HG03354 (cell line): ENCODE data around the gene EFCAB12.

Source experiments
- ATAC-seq: cut with Tn5 transposase; IDR thresholded peaks from one replicate; pipeline ENCODE4 v1.9.1; 2021; ENCODE audit warnings: mild to moderate bottlenecking; ENCODE audit not compliant: unreplicated experiment, poor library complexity, severe bottlenecking

Gene EFCAB12

DNA sequence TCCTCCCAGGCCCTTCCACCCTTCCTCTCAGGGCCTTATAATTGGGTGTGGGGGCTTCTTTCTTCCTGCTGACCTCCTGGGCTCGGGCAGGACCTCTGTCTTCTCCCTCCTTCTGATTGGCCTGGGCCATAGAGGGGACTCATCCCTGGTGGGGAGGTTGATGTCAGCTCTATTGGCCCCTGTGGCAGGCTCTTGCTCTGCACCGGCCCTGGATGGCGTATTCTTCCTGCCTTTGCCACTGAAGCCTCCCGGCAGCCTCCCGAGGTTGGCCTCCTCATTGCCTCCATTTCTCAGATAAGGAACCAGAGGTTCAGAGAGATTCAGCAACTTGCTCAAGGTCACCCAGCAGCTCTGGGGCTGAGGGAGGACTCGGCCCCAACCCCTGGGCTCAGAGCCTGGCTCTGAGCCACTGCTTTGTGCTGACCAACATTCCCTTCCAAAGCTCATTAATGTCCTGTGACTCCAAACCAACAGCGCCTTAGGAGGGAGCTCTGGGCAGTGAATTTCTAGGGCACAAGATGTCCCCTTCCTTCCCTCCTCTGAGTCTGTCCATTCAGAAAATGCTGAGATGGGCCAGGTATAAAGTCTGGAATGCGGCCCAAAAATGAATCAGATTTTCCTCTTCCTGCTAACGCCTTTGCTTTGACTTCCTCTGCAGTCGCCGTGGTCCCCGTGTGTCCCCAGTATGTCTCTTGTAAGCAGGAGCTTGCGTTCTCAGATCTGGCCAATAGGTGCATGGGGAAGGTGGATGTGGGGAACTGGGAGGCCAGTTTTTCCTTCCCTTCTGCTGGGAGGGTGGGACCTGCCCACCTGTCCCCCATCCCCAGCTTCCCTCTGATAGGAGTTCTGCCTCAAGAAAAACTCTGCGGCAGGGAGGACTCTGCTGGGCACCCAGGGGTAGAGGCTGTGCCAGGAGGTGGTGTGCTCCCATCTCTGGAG is 75.5 kb downstream of the EFCAB12 start:
- no peak for ATAC-seq

DNA sequence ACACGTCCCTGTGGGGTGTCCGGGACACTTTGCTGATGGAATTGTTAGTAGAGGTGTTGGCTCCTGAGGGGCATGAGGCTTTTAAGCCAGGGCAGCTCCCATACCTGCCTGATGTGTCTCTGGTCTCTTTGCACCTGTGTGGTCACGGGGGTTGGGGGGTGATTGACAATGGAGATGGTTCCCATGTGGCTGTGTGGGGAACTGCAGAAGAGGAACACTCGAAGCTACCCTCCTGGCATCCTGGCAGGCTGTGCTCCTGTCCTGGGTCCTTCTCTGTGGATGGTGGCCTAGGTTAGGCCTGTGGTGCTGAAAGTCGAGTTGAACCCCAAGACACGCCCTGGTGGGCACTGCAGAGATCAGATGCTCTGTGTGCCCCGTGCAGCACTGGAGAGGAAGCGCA is 76.4 kb downstream of the EFCAB12 start:
- no peak for ATAC-seq
